SK-N-MC (cell line): ENCODE results near the gene SLC16A14.

Experiments
- EZH2 ChIP-seq: fragments of 200-600 bp; sonication (generic); IDR thresholded peaks from one replicate; pipeline ENCODE4 v1.6.1; 2017; ENCODE audit warnings: antibody characterized with exemption
- POLR2AphosphoS5 ChIP-seq: IDR thresholded peaks from 2 replicates; pipeline ENCODE4 v1.6.1; 2012; ENCODE audit warnings: mild to moderate bottlenecking, low read depth, low read length, borderline replicate concordance

- TF ChIP-seq POLR2AphosphoS5 (no peak), EZH2 (no peak)
Measured at GRCh38 chr2:230052299-230052698, 16.4 kb downstream of the SLC16A14 start.
